Activated naive CD8-positive, alpha-beta T cell treated with anti-CD3 and anti-CD28 coated beads for 36 hours (primary cell): ENCODE data around the gene PTPRN2. TPM values are rescaled to one million over a fixed set of nuclear protein-coding genes. Genes with fewer than 3 reads are reported as not detected.

Source experiments
- DNase-seq: peaks from one replicate; pipeline ENCODE4 v3.0.0; 2021
- H3K27ac Mint-ChIP-seq: one replicate; pipeline ENCODE4 v1.8.0; 2022; ENCODE audit warnings: mild to moderate bottlenecking, moderate library complexity, mixed read lengths
- H3K27me3 Mint-ChIP-seq: one replicate; pipeline ENCODE4 v1.8.0; 2022; ENCODE audit warnings: mild to moderate bottlenecking, mixed read lengths
- H3K36me3 Mint-ChIP-seq: one replicate; pipeline ENCODE4 v1.8.0; 2021; ENCODE audit warnings: mild to moderate bottlenecking, mixed read lengths
- H3K4me1 Mint-ChIP-seq: one replicate; pipeline ENCODE4 v1.8.0; 2021; ENCODE audit warnings: mixed read lengths
- H3K4me3 Mint-ChIP-seq: one replicate; pipeline ENCODE4 v1.8.0; 2022; ENCODE audit warnings: mild to moderate bottlenecking, moderate library complexity, mixed read lengths
- H3K9me3 Mint-ChIP-seq: one replicate; pipeline ENCODE4 v1.8.0; 2022; ENCODE audit warnings: mixed read lengths
- total RNA-seq, 2 experiments: library from RNA; stranded (reverse); gene quantifications; one replicate each; pipeline ENCODE4 v1.2.3, GENCODE V29; 2021

The PTPRN2 gene
- total RNA-seq, 2 experiments from 2014 or later, result 0.72 to 0.74 TPM

DNA sequence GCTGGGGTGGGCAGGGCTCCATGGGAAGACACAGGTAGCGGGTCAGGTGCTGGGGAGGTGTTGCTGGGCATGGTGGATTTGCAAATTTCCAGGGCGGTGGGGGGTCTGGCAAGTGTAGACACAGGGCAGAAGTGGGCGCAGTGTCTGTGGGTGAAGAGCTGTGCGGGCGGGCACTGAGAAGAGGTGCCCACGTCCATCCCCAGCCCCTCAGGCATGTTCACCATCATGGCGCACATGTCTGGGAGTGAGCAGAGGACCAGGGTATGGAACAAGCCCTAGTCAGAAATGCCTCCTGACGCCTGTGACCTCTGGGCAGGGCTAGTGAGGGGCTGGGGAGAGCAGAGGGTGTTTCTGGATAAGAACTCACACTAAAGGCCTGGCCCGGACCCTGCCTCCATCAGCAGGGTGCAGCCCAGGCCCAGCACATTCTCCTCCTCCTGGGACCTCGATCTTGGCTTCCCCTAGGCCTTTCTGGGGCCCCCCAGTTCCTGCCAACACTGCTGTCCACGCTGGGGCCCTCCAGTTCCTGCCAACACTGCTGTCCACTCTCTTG lies 612.9 kb downstream of the PTPRN2 start:
- peaks cover 26% of the 10 kb centered on the region for H3K9me3 Mint-ChIP-seq
- no peaks in the 10 kb centered on the region for H3K27me3 Mint-ChIP-seq
- no peaks in the 10 kb centered on the region for H3K4me1 Mint-ChIP-seq
- no peak for DNase-seq
- H3K27ac Mint-ChIP-seq, result no peak overlapping the region
- H3K4me3 Mint-ChIP-seq, result no peak overlapping the region
- H3K36me3 Mint-ChIP-seq, result peaks cover 6% of the 10 kb centered on the region

DNA sequence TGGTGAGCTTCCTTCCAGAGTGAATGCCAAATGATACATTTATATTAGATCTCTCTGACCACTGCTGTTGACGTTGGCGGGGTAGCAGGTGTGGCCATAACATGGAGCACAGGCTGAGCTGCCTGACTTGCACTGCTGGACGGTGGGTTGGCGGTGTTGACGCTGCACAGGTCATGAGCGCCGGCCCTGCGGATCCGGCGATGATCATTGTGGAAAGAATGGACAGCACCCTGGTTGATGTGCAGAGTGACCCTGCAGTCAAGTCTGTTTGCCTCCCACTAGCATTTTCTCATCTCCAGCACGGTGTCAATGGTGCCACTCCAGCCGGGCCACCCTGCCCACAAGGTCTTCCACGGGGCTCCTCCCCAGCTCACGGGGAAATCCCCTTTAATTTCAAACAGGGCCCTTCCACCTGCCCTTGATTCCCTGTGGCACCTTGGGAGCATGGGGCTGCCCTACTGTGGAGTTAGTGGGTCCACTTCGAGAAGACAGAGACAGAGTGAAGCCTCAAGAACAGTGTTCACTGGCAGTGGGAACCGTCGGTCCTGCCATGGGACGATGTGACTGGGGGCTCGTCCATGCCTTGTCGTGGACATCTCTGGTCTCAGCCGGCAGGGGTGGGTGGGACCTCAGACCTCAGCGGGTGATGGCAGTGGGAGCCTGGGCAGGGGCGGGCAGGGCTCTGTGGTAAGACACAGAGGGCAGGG lies 613.5 kb downstream of the PTPRN2 start:
- no peak overlapping the region for H3K4me3 Mint-ChIP-seq
- H3K9me3 Mint-ChIP-seq, result peaks cover 26% of the 10 kb centered on the region
- DNase-seq, result no peak
- H3K36me3 Mint-ChIP-seq, result peaks cover 6% of the 10 kb centered on the region
- no peaks in the 10 kb centered on the region for H3K4me1 Mint-ChIP-seq
- no peaks in the 10 kb centered on the region for H3K27me3 Mint-ChIP-seq
- H3K27ac Mint-ChIP-seq, result no peak overlapping the region

DNA sequence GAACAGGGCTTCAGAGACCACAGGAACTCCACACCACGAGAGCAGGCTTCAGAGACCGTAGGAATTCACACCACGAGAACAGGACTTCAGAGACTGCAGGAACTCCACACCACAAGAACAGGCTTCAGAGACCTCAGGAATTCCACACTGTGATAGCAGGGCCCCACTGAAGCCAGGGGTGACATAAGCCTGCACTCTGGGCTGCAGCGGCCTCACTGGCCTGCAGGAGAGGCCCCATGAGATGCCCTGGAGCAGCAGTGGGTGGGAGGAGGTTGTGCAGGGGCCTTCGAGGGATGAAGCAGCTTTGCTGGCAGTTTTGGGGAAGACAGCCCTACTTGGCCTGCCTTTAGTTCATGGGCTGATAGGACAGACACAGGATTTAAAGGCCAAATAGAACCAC lies 614.7 kb downstream of the PTPRN2 start:
- Mint-ChIP-seq H3K9me3 (peaks cover 28% of the 10 kb centered on the region), H3K4me3 (no peak overlapping the region), H3K36me3 (peaks cover 6% of the 10 kb centered on the region), H3K27ac (no peak overlapping the region), H3K27me3 (no peaks in the 10 kb centered on the region), H3K4me1 (no peaks in the 10 kb centered on the region)
- DNase-seq, result no peak

DNA sequence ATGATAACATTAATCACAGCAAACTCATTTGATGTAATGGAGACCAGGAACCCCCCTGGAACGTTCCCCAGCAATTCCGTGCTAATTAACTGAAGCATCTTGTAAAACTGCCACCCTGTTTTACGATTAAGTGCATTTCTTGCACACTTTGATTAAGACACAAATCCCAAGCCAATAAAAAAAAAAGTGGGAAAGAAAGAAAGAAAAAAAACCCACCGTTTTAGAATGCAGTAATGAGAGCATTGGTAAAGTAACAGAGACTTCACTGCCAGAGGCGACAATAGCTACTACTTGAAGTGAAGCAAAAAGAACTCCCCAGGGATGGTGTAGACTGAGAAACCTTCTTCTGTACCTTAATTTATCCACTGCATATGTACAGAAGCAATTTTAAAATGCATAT lies 616.1 kb downstream of the PTPRN2 start:
- no peak for DNase-seq
- Mint-ChIP-seq H3K4me1 (no peaks in the 10 kb centered on the region), H3K4me3 (no peak overlapping the region), H3K27me3 (no peaks in the 10 kb centered on the region), H3K27ac (no peak overlapping the region), H3K9me3 (peaks cover 28% of the 10 kb centered on the region), H3K36me3 (peaks cover 6% of the 10 kb centered on the region)

DNA sequence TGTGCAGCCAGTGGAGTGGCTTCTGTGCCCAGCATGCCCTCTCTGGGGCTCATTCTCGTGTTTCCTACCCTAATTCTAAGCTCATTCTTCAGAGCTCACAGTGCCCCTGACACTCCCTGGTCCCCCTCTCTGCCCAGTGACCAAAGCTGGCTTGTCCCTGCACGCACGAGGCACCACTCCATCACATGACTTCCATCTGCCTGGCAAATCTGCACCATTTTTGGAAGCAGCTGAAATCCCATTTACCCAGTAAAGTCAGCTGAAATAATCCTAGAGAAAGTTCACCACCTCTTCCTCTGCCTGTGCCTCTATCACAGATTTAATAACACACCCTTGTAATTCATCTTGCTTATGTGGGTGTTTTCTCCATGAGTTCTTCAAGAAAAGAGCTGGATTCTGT lies 616.9 kb downstream of the PTPRN2 start:
- peaks cover 6% of the 10 kb centered on the region for H3K36me3 Mint-ChIP-seq
- H3K4me1 Mint-ChIP-seq, result no peaks in the 10 kb centered on the region
- H3K27ac Mint-ChIP-seq, result no peak overlapping the region
- peaks cover 28% of the 10 kb centered on the region for H3K9me3 Mint-ChIP-seq
- no peaks in the 10 kb centered on the region for H3K27me3 Mint-ChIP-seq
- no peak for DNase-seq
- H3K4me3 Mint-ChIP-seq, result no peak overlapping the region

DNA sequence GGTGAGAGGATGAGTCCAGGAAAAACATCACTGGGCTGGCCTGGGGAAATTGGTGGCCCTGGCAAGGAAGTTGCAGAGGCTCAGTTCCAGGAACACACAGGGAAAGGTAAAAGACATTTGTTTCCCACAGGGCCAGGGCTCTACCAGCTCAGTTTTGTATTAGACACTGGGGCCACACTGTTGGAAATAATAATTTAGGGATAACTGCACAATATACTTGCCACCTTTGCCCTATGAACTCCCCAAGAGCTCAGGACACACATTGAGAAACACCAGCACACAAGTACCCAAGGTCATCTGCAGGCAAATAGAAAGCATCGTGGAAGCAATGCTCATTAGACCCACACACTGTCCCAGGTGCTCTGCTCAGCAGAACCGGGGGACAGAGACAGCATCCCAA lies 617.6 kb downstream of the PTPRN2 start:
- Mint-ChIP-seq H3K9me3 (peaks cover 24% of the 10 kb centered on the region), H3K4me3 (no peak overlapping the region), H3K27me3 (no peaks in the 10 kb centered on the region), H3K27ac (no peak overlapping the region), H3K4me1 (no peaks in the 10 kb centered on the region), H3K36me3 (peaks cover 6% of the 10 kb centered on the region)
- no peak for DNase-seq

DNA sequence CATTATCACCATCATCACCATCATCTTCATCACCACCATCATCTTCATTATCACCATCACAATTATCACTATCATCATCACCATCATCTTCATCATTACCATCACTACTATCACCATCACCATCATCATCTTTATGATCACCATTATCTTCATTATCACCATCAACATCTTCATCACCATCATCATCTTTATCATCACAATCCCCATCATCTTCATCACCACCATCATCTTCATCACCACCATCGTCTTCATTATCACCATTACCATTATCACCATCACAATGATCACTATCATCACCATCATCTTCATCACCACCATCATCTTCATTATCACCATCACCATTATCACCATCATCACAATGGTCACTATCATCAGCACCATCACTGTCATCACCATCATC lies 621.1 kb downstream of the PTPRN2 start:
- H3K27ac Mint-ChIP-seq, result no peak overlapping the region
- no peaks in the 10 kb centered on the region for H3K4me1 Mint-ChIP-seq
- no peak for DNase-seq
- H3K4me3 Mint-ChIP-seq, result no peak overlapping the region
- peaks cover 5% of the 10 kb centered on the region for H3K27me3 Mint-ChIP-seq
- peaks cover 6% of the 10 kb centered on the region for H3K36me3 Mint-ChIP-seq
- H3K9me3 Mint-ChIP-seq, result peaks cover 9% of the 10 kb centered on the region

DNA sequence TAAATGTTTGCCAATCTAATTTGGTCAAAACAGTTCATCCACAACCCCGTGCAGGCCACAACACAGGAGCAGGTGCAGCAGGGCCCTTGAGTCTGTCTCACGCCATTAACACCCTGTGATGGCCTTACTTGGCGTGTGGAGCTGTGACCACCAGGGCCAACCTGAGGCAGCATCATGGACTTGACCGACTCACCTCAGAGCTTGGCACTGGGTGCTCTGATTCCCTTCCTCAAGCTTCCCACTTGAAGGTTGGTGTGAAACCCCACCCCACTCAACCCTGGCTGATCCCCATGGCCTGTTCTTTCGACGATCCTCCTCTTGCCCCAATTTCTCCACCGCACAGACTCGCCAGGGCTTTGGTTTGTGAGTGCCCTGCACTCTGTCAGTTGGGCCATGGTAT lies 623.1 kb downstream of the PTPRN2 start:
- Mint-ChIP-seq H3K27ac (no peak overlapping the region), H3K9me3 (peaks cover 1% of the 10 kb centered on the region), H3K27me3 (peaks cover 18% of the 10 kb centered on the region), H3K4me1 (no peaks in the 10 kb centered on the region), H3K4me3 (no peak overlapping the region), H3K36me3 (no peaks in the 10 kb centered on the region)
- DNase-seq, result no peak

DNA sequence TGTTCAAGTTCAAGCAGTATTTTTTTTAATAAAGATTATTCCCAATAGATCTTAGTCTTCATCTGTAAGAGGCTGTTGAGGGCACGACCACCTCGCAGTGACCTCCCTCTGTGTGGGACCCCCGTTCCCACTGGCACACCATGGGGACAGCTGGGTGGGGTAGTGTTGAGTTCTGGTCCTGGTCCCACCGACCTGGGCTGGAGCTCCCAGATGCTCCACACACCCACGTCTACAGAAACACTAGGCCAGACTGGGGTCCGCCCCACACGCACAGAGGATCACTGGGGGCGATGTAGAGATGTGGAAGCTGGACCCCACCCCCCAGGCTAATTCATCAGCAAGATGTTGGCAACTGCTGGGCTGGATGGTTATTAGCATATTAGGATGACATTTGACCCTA lies 623.6 kb downstream of the PTPRN2 start:
- Mint-ChIP-seq H3K4me1 (no peaks in the 10 kb centered on the region), H3K27me3 (peaks cover 18% of the 10 kb centered on the region), H3K27ac (no peak overlapping the region), H3K36me3 (no peaks in the 10 kb centered on the region), H3K4me3 (no peak overlapping the region), H3K9me3 (peaks cover 1% of the 10 kb centered on the region)
- DNase-seq, result no peak

DNA sequence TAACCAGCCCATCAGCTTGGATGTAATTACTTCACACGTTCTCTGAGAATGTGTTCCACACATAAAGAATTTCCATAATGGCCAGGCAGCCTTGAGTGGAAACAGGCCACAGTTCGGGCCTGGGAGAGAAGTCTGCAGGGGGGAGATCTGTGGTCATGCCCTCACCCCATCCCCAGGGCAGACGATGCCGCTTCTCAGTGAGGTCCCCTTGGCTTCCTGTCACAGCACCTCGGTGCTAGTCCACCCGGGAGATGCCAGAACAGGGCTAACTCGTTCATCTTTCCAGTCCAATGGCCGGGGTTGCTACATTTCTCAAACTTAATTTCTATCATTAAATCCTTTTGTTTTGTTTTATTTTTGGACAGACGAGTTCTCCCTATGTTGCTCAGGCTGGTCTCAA lies 624.1 kb downstream of the PTPRN2 start:
- Mint-ChIP-seq H3K27me3 (peaks cover 18% of the 10 kb centered on the region), H3K4me1 (no peaks in the 10 kb centered on the region), H3K27ac (no peak overlapping the region), H3K4me3 (no peak overlapping the region), H3K9me3 (peaks cover under 1% of the 10 kb centered on the region), H3K36me3 (no peaks in the 10 kb centered on the region)
- DNase-seq, result no peak

DNA sequence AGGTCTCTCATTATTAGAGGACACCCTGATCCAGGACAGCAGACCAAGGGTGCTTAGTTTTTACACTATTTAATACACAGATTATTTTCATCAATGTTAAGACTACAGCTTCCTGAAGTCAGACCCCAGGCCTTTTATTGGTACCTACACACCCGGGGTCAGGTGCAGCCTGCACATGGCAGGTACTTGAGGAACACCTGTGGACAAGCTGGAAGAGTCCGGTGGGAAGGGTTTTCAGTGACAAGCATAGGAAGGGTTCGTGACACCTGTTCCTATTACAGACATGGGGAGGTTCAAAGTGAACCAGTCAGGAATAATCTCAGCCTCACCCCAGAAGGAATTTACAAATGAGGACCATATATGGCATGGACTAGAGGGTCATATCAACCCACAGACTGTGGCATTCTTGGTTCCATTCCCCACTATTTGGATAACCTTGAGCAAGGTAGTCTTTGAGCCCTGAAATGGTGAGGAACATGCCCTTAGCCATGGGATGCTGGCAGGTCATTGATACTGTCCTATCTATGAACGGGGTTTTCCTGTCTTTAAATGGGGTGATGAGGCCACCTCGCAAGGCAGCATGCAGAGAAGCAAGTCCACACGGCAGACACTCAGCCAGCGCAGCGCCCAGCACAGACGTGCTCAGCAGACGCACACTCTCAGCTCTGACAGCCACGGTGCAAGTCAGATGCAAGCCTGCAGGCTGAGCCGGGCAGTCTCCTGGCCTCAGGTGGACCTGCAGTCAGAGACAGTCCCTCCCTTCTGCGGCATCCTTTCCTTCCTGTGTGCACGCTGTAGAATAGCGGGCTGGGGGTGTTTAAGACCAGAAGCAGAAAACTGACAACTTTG lies 624.9 kb downstream of the PTPRN2 start:
- no peak overlapping the region for H3K4me3 Mint-ChIP-seq
- no peak for DNase-seq
- peaks cover 18% of the 10 kb centered on the region for H3K27me3 Mint-ChIP-seq

DNA sequence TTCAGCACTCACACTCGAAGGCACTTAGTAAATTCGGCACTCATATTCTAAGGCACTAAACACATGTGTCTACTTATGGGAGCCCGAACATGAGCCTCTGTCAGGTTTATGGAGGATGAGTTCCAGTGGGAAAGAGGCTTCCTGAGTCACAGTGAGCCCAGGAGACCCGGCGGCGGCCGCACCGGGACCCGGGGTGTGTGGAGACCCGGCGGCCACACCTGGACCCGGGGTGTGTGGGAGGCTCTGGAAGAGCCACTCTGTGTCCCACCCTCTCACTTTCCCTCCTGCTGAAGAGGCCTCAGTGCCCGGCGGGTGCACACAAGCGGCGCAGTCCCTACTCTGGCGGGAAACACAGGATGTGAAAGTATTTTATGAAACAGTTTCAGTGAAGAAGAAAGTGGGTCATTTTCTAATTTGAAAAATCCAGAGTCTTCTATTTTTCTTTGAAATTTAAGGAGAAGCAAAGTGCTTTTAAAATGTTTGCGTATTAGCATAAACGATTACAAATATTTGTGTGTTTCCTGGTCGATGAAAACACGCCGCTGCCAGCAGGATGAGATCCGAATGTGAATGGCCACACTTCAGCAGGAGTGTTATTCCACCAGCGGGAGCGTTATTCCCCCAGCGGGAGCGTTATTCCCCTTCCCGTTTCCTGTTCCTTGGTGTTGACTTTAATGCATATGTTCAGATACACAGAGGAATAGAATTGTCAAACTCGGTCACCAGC lies 625.7 kb downstream of the PTPRN2 start:
- H3K9me3 Mint-ChIP-seq, result no peaks in the 10 kb centered on the region
- H3K36me3 Mint-ChIP-seq, result no peaks in the 10 kb centered on the region
- no peak overlapping the region for H3K27ac Mint-ChIP-seq
- H3K4me3 Mint-ChIP-seq, result no peak overlapping the region
- H3K27me3 Mint-ChIP-seq, result peaks cover 18% of the 10 kb centered on the region
- DNase-seq, result no peak
- no peaks in the 10 kb centered on the region for H3K4me1 Mint-ChIP-seq

More for the DNA sequence above, 624.9 kb downstream of the PTPRN2 start:
- Mint-ChIP-seq H3K9me3 (no peaks in the 10 kb centered on the region), H3K27ac (no peak overlapping the region), H3K36me3 (no peaks in the 10 kb centered on the region), H3K4me1 (no peaks in the 10 kb centered on the region)

DNA sequence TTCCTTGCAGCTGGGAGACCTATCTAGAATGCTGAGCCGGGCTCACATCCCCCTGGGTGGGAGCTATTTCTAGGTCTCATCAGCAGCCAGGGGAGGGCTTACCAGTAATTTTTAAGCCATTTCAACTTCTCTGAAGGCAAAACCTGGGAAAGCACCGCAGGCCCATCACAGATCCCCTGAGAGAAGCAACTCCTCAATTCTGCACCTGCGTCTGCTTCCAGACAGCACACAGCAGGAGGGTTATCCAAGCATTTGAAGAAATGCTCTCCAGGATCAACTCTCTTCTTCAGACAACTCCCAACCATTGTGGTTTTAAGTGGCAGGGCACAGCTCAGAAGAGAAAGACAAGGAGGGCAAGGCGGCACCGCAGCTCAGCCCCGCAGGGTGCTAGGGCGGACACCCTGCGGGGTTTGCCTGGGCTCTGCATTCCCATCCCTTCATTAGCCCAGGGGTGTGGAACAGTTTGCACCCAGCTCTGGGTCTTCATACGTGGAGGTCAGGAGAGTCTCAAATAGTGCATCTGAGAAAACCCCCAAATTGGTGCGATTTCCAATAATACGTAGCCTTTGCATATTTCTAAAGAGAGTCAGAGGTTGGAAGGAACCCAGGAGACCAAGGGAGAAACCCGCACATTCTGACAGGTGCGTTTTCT lies 632.1 kb downstream of the PTPRN2 start:
- Mint-ChIP-seq H3K4me1 (no peaks in the 10 kb centered on the region), H3K36me3 (no peaks in the 10 kb centered on the region), H3K27me3 (peaks cover 6% of the 10 kb centered on the region), H3K9me3 (no peaks in the 10 kb centered on the region), H3K27ac (no peak overlapping the region), H3K4me3 (no peak overlapping the region)
- no peak for DNase-seq

DNA sequence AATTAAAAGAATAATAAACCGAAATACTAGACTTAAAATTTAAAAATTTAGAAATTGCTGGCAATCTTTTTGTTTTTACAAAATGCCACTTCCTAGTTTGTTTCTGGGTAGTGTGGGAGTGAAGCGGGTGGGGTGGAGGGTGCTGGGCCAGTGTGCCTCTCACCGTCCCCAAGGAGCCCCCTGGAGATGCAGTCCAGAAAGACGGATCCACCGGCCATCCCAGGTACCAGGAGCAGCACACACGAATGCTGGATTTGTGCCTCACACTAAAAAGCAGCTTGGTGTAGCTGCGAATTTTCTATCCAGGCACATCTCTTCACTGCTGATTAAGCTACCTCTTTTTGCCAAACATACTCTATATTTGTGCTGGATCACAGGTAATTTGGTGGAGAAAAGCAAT lies 632.7 kb downstream of the PTPRN2 start:
- no peak for DNase-seq
- Mint-ChIP-seq H3K27ac (no peak overlapping the region), H3K4me1 (no peaks in the 10 kb centered on the region), H3K36me3 (no peaks in the 10 kb centered on the region), H3K4me3 (no peak overlapping the region), H3K9me3 (no peaks in the 10 kb centered on the region), H3K27me3 (peaks cover 3% of the 10 kb centered on the region)
